NT2/D1 (cell line): ENCODE measurements around the gene RHOB.

Experiments
- DNase-seq: peaks from one replicate; pipeline ENCODE4 v3.0.0-alpha.2; 2011; ENCODE audit warnings: low read depth, low spot score
- H3K27me3 ChIP-seq: 2 replicates; pipeline ENCODE4 v1.6.0; 2011; ENCODE audit warnings: mild to moderate bottlenecking; ENCODE audit not compliant: insufficient read length, insufficient read depth
- H3K36me3 ChIP-seq: 2 replicates; pipeline ENCODE4 v1.6.1; 2011; ENCODE audit warnings: mild to moderate bottlenecking, low read length, mixed read lengths; ENCODE audit not compliant: insufficient read depth, insufficient read length
- H3K4me1 ChIP-seq: 2 replicates; pipeline ENCODE4 v1.5.1; 2011; ENCODE audit not compliant: insufficient read depth, insufficient read length
- H3K4me3 ChIP-seq: 2 replicates; pipeline ENCODE4 v1.5.1; 2011; ENCODE audit warnings: low read depth; ENCODE audit not compliant: insufficient read length
- H3K9ac ChIP-seq: 2 replicates; pipeline ENCODE4 v1.6.0; 2011; ENCODE audit warnings: low read depth; ENCODE audit not compliant: insufficient read length
- H3K9me3 ChIP-seq: 2 replicates; pipeline ENCODE4 v1.5.1; 2011; ENCODE audit warnings: mild to moderate bottlenecking, low read length; ENCODE audit not compliant: insufficient read depth
- SUZ12 ChIP-seq: IDR thresholded peaks from 2 replicates; pipeline ENCODE4 v1.6.1; 2011; ENCODE audit not compliant: insufficient read length, insufficient read depth; ENCODE audit errors: extremely low read depth
- YY1 ChIP-seq: IDR thresholded peaks from 2 replicates; pipeline ENCODE4 v1.6.1; 2011; ENCODE audit not compliant: insufficient read length, insufficient read depth
- ZNF274 ChIP-seq: IDR thresholded peaks from 2 replicates; pipeline ENCODE4 v1.6.1; 2011; ENCODE audit warnings: mild to moderate bottlenecking, low read depth, low read length

The RHOB gene

DNA sequence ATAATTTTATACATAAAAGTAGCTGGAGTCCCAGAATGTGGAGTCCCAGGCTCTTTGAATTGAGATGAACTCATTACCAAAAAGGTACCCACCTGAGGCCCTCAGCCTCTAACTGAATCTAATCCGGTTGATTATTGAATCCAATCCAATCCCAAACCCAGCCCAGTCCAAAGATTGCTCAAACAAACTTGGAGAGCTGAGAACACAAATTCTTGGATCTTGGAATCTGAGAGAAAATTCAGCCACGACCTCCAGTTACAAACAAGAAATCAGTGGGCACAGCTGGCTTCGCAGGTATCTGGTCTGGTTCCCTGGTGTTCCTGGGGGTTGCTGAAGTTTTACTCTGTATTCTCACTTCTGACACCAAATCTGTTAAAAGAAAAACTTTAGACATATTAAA is 28.4 kb upstream of the RHOB start:
- no peaks in the 10 kb centered on the region for H3K27me3 ChIP-seq
- no peaks in the 10 kb centered on the region for H3K4me1 ChIP-seq
- no peak for DNase-seq
- no peaks in the 10 kb centered on the region for H3K9me3 ChIP-seq
- no peak overlapping the region for H3K9ac ChIP-seq
- H3K36me3 ChIP-seq = no peaks in the 10 kb centered on the region
- TF ChIP-seq YY1 = no peak
- TF ChIP-seq SUZ12 = no peak
- TF ChIP-seq ZNF274 = no peak
- no peak overlapping the region for H3K4me3 ChIP-seq

- Histone ChIP-seq H3K4me3 (no peak overlapping the region), H3K27me3 (no peaks in the 10 kb centered on the region), H3K9ac (no peak overlapping the region), H3K36me3 (no peaks in the 10 kb centered on the region), H3K9me3 (no peaks in the 10 kb centered on the region), H3K4me1 (no peaks in the 10 kb centered on the region)
- TF ChIP-seq SUZ12 = no peak
- no peak for TF ChIP-seq YY1
- no peak for TF ChIP-seq ZNF274
- DNase-seq = no peak
Measured at GRCh38 chr2:20419007-20419576, 27.8 kb upstream of the RHOB start.

- no peak overlapping the region for H3K9ac ChIP-seq
- H3K36me3 ChIP-seq = no peaks in the 10 kb centered on the region
- no peak for DNase-seq
- no peaks in the 10 kb centered on the region for H3K9me3 ChIP-seq
- H3K27me3 ChIP-seq = no peaks in the 10 kb centered on the region
- TF ChIP-seq YY1 (no peak), SUZ12 (no peak), ZNF274 (no peak)
- no peak overlapping the region for H3K4me3 ChIP-seq
- H3K4me1 ChIP-seq = no peaks in the 10 kb centered on the region
Measured at GRCh38 chr2:20419752-20420151, 27.1 kb upstream of the RHOB start.

DNA sequence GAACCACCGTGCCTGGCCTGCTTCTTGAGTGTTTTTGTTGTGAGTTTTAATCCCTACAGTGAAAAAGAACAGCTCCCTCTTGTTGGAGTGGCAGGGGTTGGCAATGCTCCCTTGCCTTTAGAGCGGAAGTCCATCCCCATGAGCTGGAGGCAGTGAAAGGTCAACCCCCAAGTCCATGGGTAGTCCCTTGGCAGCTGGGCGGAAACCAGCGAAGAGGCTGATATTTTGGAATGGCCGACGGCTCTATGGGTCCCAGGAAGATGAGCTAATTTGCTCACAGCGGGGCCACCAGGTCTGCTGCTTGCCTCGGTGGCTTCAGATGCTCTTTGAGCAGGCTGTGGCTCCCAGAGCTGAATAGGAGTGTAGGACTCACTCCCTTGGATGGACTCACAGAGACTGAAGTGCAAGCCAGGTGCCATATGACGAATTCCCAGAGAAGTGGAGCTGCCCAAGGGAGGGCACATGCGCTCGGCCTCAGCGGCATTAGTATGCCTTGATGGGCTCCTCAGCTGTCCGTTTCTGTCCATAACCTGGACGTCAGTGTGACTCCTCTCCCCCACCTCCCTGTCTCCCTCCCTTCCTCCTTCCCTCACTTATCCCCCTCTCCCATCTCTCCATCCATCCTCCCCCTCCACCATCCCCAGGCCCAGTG is 25.4 kb upstream of the RHOB start:
- H3K4me1 ChIP-seq = no peaks in the 10 kb centered on the region
- H3K4me3 ChIP-seq = no peak overlapping the region
- TF ChIP-seq ZNF274 (no peak), YY1 (no peak), SUZ12 (no peak)
- no peaks in the 10 kb centered on the region for H3K36me3 ChIP-seq
- no peaks in the 10 kb centered on the region for H3K9me3 ChIP-seq
- H3K27me3 ChIP-seq = no peaks in the 10 kb centered on the region
- DNase-seq = no peak
- no peak overlapping the region for H3K9ac ChIP-seq

- DNase-seq = no peak
- H3K4me1 ChIP-seq = no peaks in the 10 kb centered on the region
- no peak for TF ChIP-seq ZNF274
- no peaks in the 10 kb centered on the region for H3K9me3 ChIP-seq
- H3K36me3 ChIP-seq = no peaks in the 10 kb centered on the region
- H3K27me3 ChIP-seq = no peaks in the 10 kb centered on the region
- H3K9ac ChIP-seq = no peak overlapping the region
- no peak overlapping the region for H3K4me3 ChIP-seq
Measured at GRCh38 chr2:20421988-20422370, 24.9 kb upstream of the RHOB start.

DNA sequence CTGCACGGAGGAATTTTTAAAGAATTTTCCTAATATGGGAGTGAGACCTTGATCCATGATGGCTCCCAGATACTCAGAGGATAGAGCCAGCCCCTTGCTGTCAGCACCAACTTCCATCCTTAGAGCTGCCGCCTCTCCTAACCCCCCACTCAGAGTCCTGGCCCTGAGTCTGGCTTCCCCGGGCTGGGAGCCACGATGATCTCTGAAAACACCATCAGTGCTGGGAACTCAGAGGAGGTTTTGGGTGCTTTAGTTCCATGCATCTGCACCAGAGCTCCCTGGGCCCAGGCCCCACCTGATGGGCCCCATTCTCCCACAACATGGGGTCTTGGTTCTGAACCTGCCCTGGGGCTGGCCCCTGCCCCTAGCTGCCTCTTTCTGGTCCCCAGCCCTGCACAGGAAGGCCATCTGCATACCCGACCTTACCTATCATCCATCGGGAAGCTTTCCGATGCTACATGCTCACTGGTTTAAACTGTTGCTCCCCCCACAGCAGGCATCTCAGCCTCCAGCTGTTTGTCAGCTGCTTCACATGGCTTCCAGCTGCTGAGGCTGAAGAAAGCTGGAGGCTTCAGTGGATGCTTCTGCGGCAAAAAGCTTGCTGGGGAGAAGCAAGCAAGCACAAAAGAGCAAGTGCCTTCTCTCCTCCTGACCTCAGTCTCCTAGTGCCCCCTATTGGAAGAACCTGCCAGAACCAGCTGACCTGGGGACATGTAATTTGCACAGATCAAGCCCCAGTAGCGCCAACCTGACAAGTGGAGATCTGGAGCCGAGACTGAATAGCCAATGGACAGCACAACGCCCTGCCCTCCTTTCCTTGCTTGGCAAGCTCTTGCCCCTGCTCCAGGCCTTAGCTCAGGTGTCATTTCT is 24.2 kb upstream of the RHOB start:
- Histone ChIP-seq H3K4me3 (no peak overlapping the region), H3K4me1 (no peaks in the 10 kb centered on the region), H3K9me3 (no peaks in the 10 kb centered on the region), H3K9ac (no peak overlapping the region), H3K36me3 (no peaks in the 10 kb centered on the region), H3K27me3 (no peaks in the 10 kb centered on the region)
- no peak for DNase-seq
- TF ChIP-seq ZNF274 (no peak), YY1 (no peak)

DNA sequence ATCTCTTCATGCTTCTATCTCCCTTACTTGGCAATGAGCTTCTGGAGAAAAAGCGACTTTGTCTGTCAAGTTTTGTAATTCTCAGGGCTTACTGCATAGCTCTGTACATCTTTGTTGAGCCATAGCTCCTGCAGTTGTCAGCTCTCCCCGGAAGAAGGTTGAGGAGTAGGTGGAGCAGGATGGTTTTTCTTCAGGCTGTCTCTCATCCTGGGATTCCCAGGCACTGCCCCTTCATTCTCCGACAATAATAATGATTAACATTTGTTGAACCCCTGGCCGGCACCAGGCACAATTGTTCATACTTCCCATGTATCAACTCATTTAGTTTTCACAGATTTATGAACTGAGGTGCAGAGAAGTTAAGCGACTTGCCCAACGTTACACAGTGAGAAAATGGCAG is 23.5 kb upstream of the RHOB start:
- DNase-seq = no peak
- TF ChIP-seq ZNF274 (no peak), YY1 (no peak), SUZ12 (no peak)

More for the DNA sequence above, 23.5 kb upstream of the RHOB start:
- no peaks in the 10 kb centered on the region for H3K4me1 ChIP-seq
- H3K9ac ChIP-seq = no peak overlapping the region
- H3K9me3 ChIP-seq = no peaks in the 10 kb centered on the region
- no peak overlapping the region for H3K4me3 ChIP-seq
- no peaks in the 10 kb centered on the region for H3K36me3 ChIP-seq
- no peaks in the 10 kb centered on the region for H3K27me3 ChIP-seq
